GM11168 (cell line): ENCODE results near the gene PADI1.
"Not testable (repeated sequence)": the region's sequence is repeated elsewhere in the genome, so short reads cannot be mapped to it uniquely, and the experiment has no call there.

Experiments
- in situ Hi-C: fragments of 300-500 bp; cut with MboI; formaldehyde crosslinking; loops from one replicate; pipeline ENCODE4 v1.12.0; 2022; ENCODE audit warnings: low sequenced_read_pairs; ENCODE audit not compliant: unreplicated experiment

PADI1 gene

GRCh38 chr1:17234405-17234804 lies 29.5 kb downstream of the PADI1 start:
- in situ Hi-C loops = loop anchor here (5.0 kb wide), 1 partner anchor 107 kb away; no protein-coding TSS in a partner anchor

- in situ Hi-C loops = no loop called here
Observed at GRCh38 chr1:17235135-17235885, 30.4 kb downstream of the PADI1 start.

- in situ Hi-C loops = no loop called here
Observed at GRCh38 chr1:17236779-17237560, 32.0 kb downstream of the PADI1 start.

GRCh38 chr1:17237561-17237903 lies 32.6 kb downstream of the PADI1 start:
- in situ Hi-C loops = no loop called here

GRCh38 chr1:17239420-17239819 lies 34.5 kb downstream of the PADI1 start:
- in situ Hi-C loops = no loop called here

- in situ Hi-C loops = not testable (repeated sequence)
Observed at GRCh38 chr1:17241011-17241779, 36.3 kb downstream of the PADI1 start.

GRCh38 chr1:17241780-17242074 lies 36.8 kb downstream of the PADI1 start:
- in situ Hi-C loops = not testable (repeated sequence)

- in situ Hi-C loops = no loop called here
Observed at GRCh38 chr1:17243274-17243673, 38.3 kb downstream of the PADI1 start.

GRCh38 chr1:17244821-17245740 lies 40.2 kb downstream of the PADI1 start:
- in situ Hi-C loops = no loop called here

- in situ Hi-C loops = no loop called here
Observed at GRCh38 chr1:17245816-17246325, 40.9 kb downstream of the PADI1 start.

- in situ Hi-C loops = no loop called here
Observed at GRCh38 chr1:17246971-17247370, 42.0 kb downstream of the PADI1 start.

- in situ Hi-C loops = no loop called here
Observed at GRCh38 chr1:17248781-17249180, 43.9 kb downstream of the PADI1 start, which contains the start of gene PADI3. TSS of gene PADI3 (plus strand) at chr1:17249098. CDS start at chr1:17249138, 40 bp downstream.

- in situ Hi-C loops = no loop called here
Observed at GRCh38 chr1:17250601-17251000, 45.7 kb downstream of the PADI1 start.

GRCh38 chr1:17251246-17251645 lies 46.3 kb downstream of the PADI1 start:
- in situ Hi-C loops = no loop called here

GRCh38 chr1:17251701-17252376 lies 46.9 kb downstream of the PADI1 start:
- in situ Hi-C loops = no loop called here

- in situ Hi-C loops = no loop called here
Observed at GRCh38 chr1:17255336-17255735, 50.4 kb downstream of the PADI1 start.

- in situ Hi-C loops = no loop called here
Observed at GRCh38 chr1:17258116-17258757, 53.3 kb downstream of the PADI1 start.

- in situ Hi-C loops = no loop called here
Observed at GRCh38 chr1:17258758-17259130, 53.8 kb downstream of the PADI1 start.
